Trophoblast cell (in vitro differentiated cells and primary cell): ENCODE data around the gene SEMA3A.

ENCODE experiments used
- DNase-seq, 2 donors: peaks; one replicate each; pipeline ENCODE4 v3.0.0-alpha.2; 2016
- H2AFZ ChIP-seq: 2 replicates; pipeline ENCODE4 v1.6.1; 2013; ENCODE audit warnings: low read length, moderate library complexity, mild to moderate bottlenecking; ENCODE audit not compliant: insufficient read depth, poor library complexity
- H2AK5ac ChIP-seq: 2 replicates; pipeline ENCODE4 v1.6.1; 2013; ENCODE audit warnings: mild to moderate bottlenecking, low read length
- H2BK120ac ChIP-seq: 2 replicates; pipeline ENCODE4 v1.6.1; 2013; ENCODE audit warnings: low read length, mild to moderate bottlenecking, moderate library complexity; ENCODE audit not compliant: insufficient read depth, poor library complexity
- H2BK12ac ChIP-seq: 2 replicates; pipeline ENCODE4 v1.6.1; 2013; ENCODE audit warnings: mild to moderate bottlenecking, low read length, moderate library complexity
- H2BK5ac ChIP-seq: 2 replicates; pipeline ENCODE4 v1.6.1; 2013; ENCODE audit warnings: low read length, low read depth, moderate library complexity, mild to moderate bottlenecking; ENCODE audit not compliant: poor library complexity
- H3K14ac ChIP-seq: 2 replicates; pipeline ENCODE4 v1.6.1; 2013; ENCODE audit warnings: mild to moderate bottlenecking, low read length
- H3K18ac ChIP-seq: 2 replicates; pipeline ENCODE4 v1.6.1; 2013; ENCODE audit warnings: mild to moderate bottlenecking, low read length
- H3K23ac ChIP-seq: 2 replicates; pipeline ENCODE4 v1.6.1; 2013; ENCODE audit warnings: low read length
- H3K27ac ChIP-seq: 2 replicates; pipeline ENCODE4 v1.5.1; 2013; ENCODE audit warnings: low read depth, mild to moderate bottlenecking, inconsistent platforms, low read length, moderate library complexity
- H3K27me3 ChIP-seq: 2 replicates; pipeline ENCODE4 v1.6.1; 2013; ENCODE audit warnings: inconsistent platforms, mild to moderate bottlenecking, low read length, moderate library complexity; ENCODE audit not compliant: insufficient read depth
- H3K36me3 ChIP-seq, 2 experiments: 1 replicate in 1 of 2; 2 replicates in 1 of 2; pipeline ENCODE4 v1.6.1; 2013; ENCODE audit warnings: low read length in 2 of 2, mild to moderate bottlenecking in 2 of 2, moderate library complexity in 1 of 2; ENCODE audit not compliant: insufficient read depth in 2 of 2, control insufficient read depth in 1 of 2
- H3K4ac ChIP-seq: 2 replicates; pipeline ENCODE4 v1.6.1; 2013; ENCODE audit warnings: low read depth, mild to moderate bottlenecking, low read length, moderate library complexity
- H3K4me1 ChIP-seq, 2 experiments: 1 replicate in 1 of 2; 2 replicates in 1 of 2; pipeline ENCODE4 v1.6.1; 2013; ENCODE audit warnings: low read length in 2 of 2, mild to moderate bottlenecking in 2 of 2, moderate library complexity in 1 of 2; ENCODE audit not compliant: insufficient read depth in 2 of 2, control insufficient read depth in 1 of 2
- H3K4me2 ChIP-seq: 2 replicates; pipeline ENCODE4 v1.6.1; 2013; ENCODE audit warnings: inconsistent platforms, mild to moderate bottlenecking, low read length, moderate library complexity
- H3K4me3 ChIP-seq: 2 replicates; pipeline ENCODE4 v1.5.1; 2013; ENCODE audit warnings: mild to moderate bottlenecking, low read depth, low read length, inconsistent platforms
- H3K79me1 ChIP-seq: one replicate; pipeline ENCODE4 v1.6.1; 2013; ENCODE audit warnings: low read length
- H3K79me2 ChIP-seq: 2 replicates; pipeline ENCODE4 v1.6.1; 2013; ENCODE audit warnings: low read length, mild to moderate bottlenecking; ENCODE audit not compliant: control insufficient read depth, insufficient read depth, poor library complexity
- H3K9ac ChIP-seq: 2 replicates; pipeline ENCODE4 v1.6.1; 2013; ENCODE audit warnings: mild to moderate bottlenecking, low read length
- H3K9me3 ChIP-seq: 2 replicates; pipeline ENCODE4 v1.6.1; 2013; ENCODE audit warnings: low read depth, mild to moderate bottlenecking, control low read depth, inconsistent platforms, low read length; ENCODE audit not compliant: insufficient read depth
- H4K12ac ChIP-seq: 2 replicates; pipeline ENCODE4 v1.6.1; 2013; ENCODE audit warnings: low read depth, mild to moderate bottlenecking, low read length, moderate library complexity
- H4K8ac ChIP-seq: 2 replicates; pipeline ENCODE4 v1.6.1; 2013; ENCODE audit warnings: low read depth, mild to moderate bottlenecking, low read length, moderate library complexity
- H4K91ac ChIP-seq: one replicate; pipeline ENCODE4 v1.6.1; 2013; ENCODE audit warnings: low read depth, mild to moderate bottlenecking, low read length, moderate library complexity
- WGBS: extraction: QIAGEN DNeasy Blood & Tissue Kit; methylation state at CpG from one replicate; pipeline ENCODE4 v1.1.7; 2013; ENCODE audit warnings: missing lambda C conversion rate; ENCODE audit not compliant: insufficient read length, insufficient coverage; ENCODE audit errors: extremely low coverage; 5-methylcytosine and 5-hydroxymethylcytosine counted together

The SEMA3A gene

DNA sequence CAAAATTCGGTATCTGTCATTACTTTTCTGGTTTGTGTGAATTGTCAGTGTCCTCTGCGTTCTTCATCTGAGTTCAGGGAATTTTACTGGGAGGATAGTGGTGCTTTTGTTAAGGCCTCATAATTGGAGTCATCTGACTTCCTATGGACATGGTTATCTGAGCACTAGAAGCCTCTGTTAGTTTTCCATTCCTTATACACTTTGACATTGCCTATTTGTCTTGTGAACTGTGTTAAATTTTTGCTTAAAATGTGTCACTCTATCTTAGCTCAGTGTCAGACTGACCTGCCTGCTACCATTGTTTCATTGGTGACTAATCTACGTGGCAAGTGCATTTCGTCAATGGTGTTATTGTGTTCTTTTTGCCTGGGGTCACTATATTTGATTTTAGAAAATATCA lies 253.3 kb downstream of the SEMA3A start:
- H3K23ac ChIP-seq: no peak overlapping the region
- H3K4me2 ChIP-seq: no peak overlapping the region
- no peaks in the 10 kb centered on the region for H3K4me1 ChIP-seq
- H3K18ac ChIP-seq: no peak overlapping the region
- H4K8ac ChIP-seq: no peak overlapping the region
- no peak overlapping the region for H4K12ac ChIP-seq
- H3K9me3 ChIP-seq: no peaks in the 10 kb centered on the region
- H3K27me3 ChIP-seq: no peaks in the 10 kb centered on the region
- no peak overlapping the region for H3K14ac ChIP-seq
- H3K9ac ChIP-seq: no peak overlapping the region
- no peak overlapping the region for H2AFZ ChIP-seq
- H2AK5ac ChIP-seq: no peak overlapping the region
- no peak overlapping the region for H2BK120ac ChIP-seq
- H3K4ac ChIP-seq: no peak overlapping the region
- H3K27ac ChIP-seq: no peak overlapping the region
- H3K4me3 ChIP-seq: no peak overlapping the region
- no CpG with 5 or more reads among the region's 4 CpGs for WGBS
- no peak for DNase-seq
- H2BK5ac ChIP-seq: no peak overlapping the region
- no peaks in the 10 kb centered on the region for H3K36me3 ChIP-seq
- no peak overlapping the region for H4K91ac ChIP-seq
- no peaks in the 10 kb centered on the region for H3K79me2 ChIP-seq
- H2BK12ac ChIP-seq: no peak overlapping the region
- H3K79me1 ChIP-seq: no peaks in the 10 kb centered on the region

DNA sequence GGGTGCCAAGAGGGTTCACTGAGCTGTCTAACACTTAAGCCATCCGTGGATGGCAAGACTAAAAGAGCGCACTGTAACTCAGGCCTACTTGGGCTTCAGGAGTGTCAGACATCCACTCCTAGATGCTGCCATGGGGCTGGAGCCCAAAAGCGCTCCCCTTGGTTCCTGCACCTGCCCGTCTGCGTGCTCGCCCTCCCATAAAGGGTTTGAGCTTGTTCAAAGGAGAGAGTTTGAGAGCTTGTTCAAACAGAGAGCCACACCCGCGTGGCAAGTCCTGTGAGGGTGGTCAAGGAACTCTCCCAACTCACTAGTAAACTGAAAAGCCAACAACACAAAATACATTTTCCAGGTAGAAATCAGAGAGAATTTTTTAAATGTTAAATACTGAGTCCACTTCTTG lies 256.7 kb downstream of the SEMA3A start:
- H3K14ac ChIP-seq: no peak overlapping the region

DNA sequence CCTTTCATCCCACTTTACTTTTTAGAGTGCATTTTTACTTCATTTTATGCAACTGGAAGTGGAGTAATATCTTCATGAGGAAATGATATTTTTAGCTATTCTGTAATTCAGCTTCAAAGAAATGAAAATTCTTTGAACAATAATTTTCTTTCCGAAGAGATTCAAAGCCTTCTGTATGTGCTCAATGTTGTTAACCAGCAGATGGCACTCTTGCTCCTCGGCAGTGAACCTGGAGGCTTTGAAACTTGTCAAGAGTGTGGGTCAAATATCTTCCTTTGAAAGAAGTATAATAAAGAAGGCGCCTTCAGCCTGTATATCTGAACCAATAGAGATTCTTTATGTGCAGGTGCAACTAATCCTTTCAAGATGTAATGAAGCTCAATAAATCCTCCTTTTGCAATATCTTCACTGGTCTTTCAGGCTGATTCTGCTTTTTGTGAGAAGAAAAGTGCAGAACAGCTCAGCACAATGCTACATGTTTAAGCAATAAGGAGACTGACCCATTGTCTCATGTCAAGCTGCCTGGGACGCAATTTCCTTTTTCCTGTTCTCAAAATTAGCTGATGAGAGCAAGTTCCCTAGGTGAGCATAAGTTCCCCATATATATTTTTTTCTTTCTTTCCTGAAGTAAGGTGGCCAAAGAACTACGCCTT lies 258.4 kb downstream of the SEMA3A start:
- Histone ChIP-seq H2BK12ac (no peak overlapping the region), H3K23ac (no peak overlapping the region), H2AFZ (no peak overlapping the region), H3K27ac (no peak overlapping the region), H2AK5ac (no peak overlapping the region), H2BK5ac (no peak overlapping the region), H2BK120ac (no peak overlapping the region), H3K9me3 (no peaks in the 10 kb centered on the region), H3K4ac (no peak overlapping the region), H3K36me3 (no peaks in the 10 kb centered on the region), H3K79me1 (no peaks in the 10 kb centered on the region), H4K12ac (no peak overlapping the region), H3K4me3 (no peak overlapping the region), H4K91ac (no peak overlapping the region), H3K14ac (no peak overlapping the region), H3K79me2 (no peaks in the 10 kb centered on the region), H4K8ac (no peak overlapping the region), H3K9ac (no peak overlapping the region), H3K4me2 (no peak overlapping the region), H3K27me3 (no peaks in the 10 kb centered on the region), H3K4me1 (no peaks in the 10 kb centered on the region), H3K18ac (no peak overlapping the region)
- WGBS: no CpG with 5 or more reads among the region's 5 CpGs
- peak; percentile 54 to 87 for DNase-seq

More for the DNA sequence above, 256.7 kb downstream of the SEMA3A start:
- no peak overlapping the region for H2BK12ac ChIP-seq
- no peak overlapping the region for H4K8ac ChIP-seq
- H2AK5ac ChIP-seq: no peak overlapping the region
- H4K12ac ChIP-seq: no peak overlapping the region
- no peak overlapping the region for H2BK5ac ChIP-seq
- H4K91ac ChIP-seq: no peak overlapping the region
- no peak overlapping the region for H3K9ac ChIP-seq
- H2BK120ac ChIP-seq: no peak overlapping the region
- H3K4me2 ChIP-seq: no peak overlapping the region
- no peaks in the 10 kb centered on the region for H3K9me3 ChIP-seq
- no peak overlapping the region for H3K27ac ChIP-seq
- no peak overlapping the region for H3K18ac ChIP-seq
- H2AFZ ChIP-seq: no peak overlapping the region
- H3K23ac ChIP-seq: no peak overlapping the region
- no peak overlapping the region for H3K4me3 ChIP-seq
- no peak for DNase-seq
- no peaks in the 10 kb centered on the region for H3K79me1 ChIP-seq
- no CpG with 5 or more reads among the region's 8 CpGs for WGBS
- no peaks in the 10 kb centered on the region for H3K36me3 ChIP-seq
- H3K27me3 ChIP-seq: no peaks in the 10 kb centered on the region
- H3K79me2 ChIP-seq: no peaks in the 10 kb centered on the region
- no peak overlapping the region for H3K4ac ChIP-seq
- no peaks in the 10 kb centered on the region for H3K4me1 ChIP-seq

DNA sequence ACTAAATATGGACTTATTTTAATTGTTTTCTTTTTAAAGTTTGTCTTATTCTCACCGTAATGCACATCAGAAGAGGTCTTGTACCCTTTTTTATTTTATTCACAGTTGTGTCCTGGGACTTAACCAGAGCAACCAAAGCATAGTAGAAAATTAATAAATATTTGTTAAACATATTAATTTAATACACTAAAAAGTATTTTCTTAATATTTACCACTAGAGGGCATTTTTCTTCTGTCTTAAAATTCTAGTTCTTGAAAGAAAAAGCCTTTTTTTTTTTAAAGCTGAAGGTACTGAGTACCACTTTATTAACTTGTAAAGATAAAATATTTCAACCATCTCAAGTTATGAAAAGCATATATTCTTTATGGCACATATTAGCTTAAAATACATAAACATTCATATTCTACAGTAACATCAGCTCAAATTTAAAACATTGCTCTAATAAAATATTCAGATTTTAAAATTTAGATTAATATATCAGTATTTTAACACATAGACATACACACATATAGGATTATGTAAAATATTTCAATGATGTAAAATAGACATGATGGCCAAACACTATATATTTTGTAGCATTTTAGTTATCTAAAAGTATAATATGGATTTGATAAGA lies 260.4 kb downstream of the SEMA3A start:
- H3K4me3 ChIP-seq: no peak overlapping the region
- no peak overlapping the region for H3K23ac ChIP-seq
- no peak overlapping the region for H2BK5ac ChIP-seq
- no peak overlapping the region for H3K4me2 ChIP-seq
- H3K9me3 ChIP-seq: no peaks in the 10 kb centered on the region
- no peaks in the 10 kb centered on the region for H3K79me1 ChIP-seq
- H2AFZ ChIP-seq: no peak overlapping the region
- H3K14ac ChIP-seq: no peak overlapping the region
- H2AK5ac ChIP-seq: no peak overlapping the region
- H3K4me1 ChIP-seq: no peaks in the 10 kb centered on the region
- H4K91ac ChIP-seq: no peak overlapping the region
- H3K27ac ChIP-seq: no peak overlapping the region
- H3K18ac ChIP-seq: no peak overlapping the region
- no peaks in the 10 kb centered on the region for H3K36me3 ChIP-seq
- H4K12ac ChIP-seq: no peak overlapping the region
- DNase-seq: peak in 1 of 2 donors; percentile 7
- no peaks in the 10 kb centered on the region for H3K79me2 ChIP-seq
- H2BK12ac ChIP-seq: no peak overlapping the region
- WGBS: no CpG with 5 or more reads among the region's 1 CpG
- no peak overlapping the region for H3K4ac ChIP-seq
- H2BK120ac ChIP-seq: no peak overlapping the region
- H4K8ac ChIP-seq: no peak overlapping the region
- no peaks in the 10 kb centered on the region for H3K27me3 ChIP-seq
- H3K9ac ChIP-seq: no peak overlapping the region
